ENCODE data around the gene TRIM34. TPM values are rescaled to one million over a fixed set of nuclear protein-coding genes. Genes with fewer than 3 reads are reported as not detected.

Gene TRIM34
- total and polyA plus RNA-seq, 2 of the 4 experiments (the other 2 are of a cell fraction): 6.1 to 8.6 TPM

- BruUV-seq (replicated peaks): no TSS peak
- Histone ChIP-seq H4K91ac (ENCODE audit: insufficient read depth, low read depth, low read length) (no peak overlapping the region), H2BK20ac (ENCODE audit: low read depth, low read length) (no peak overlapping the region), H3K56ac (ENCODE audit: extremely low read depth, insufficient read depth, low read length) (no peak overlapping the region), H3K23ac (ENCODE audit: low read depth, low read length) (no peak overlapping the region), H2AK9ac (replicated peaks; ENCODE audit: low read depth, low read length, poor library complexity) (no peak overlapping the region), H2BK120ac (ENCODE audit: low read depth, low read length) (no peak overlapping the region), H3K4me1 (ENCODE audit: control insufficient read depth, insufficient read depth, low read length) (no peaks in the 10 kb centered on the region), H4K20me1 (ENCODE audit: insufficient read depth, low read length) (no peaks in the 10 kb centered on the region), H3K18ac (ENCODE audit: low read depth, low read length) (no peak overlapping the region), H4K8ac (ENCODE audit: low read depth in 2 of 2, low read length in 2 of 2) (no peak overlapping the region), H4K5ac (ENCODE audit: low read depth, low read length) (no peak overlapping the region), H3K79me1 (ENCODE audit: low read depth in 1 of 2, low read length in 2 of 2) (no peaks in the 10 kb centered on the region), H3K4me2 (ENCODE audit: low read depth, low read length) (no peak overlapping the region), H3K14ac (replicated peaks; ENCODE audit: low read depth, low read length) (no peak overlapping the region), H3K36me3 (ENCODE audit: control insufficient read depth, insufficient read depth, low read length) (peaks cover 3% of the 10 kb centered on the region), H3K9me1 (ENCODE audit: insufficient read depth, low read length) (no peaks in the 10 kb centered on the region), H2BK5ac (ENCODE audit: low read depth, low read length, poor library complexity, severe bottlenecking) (no peak overlapping the region), H3K9me3 (ENCODE audit: control insufficient read depth, insufficient read depth, low read length) (no peaks in the 10 kb centered on the region), H2AK5ac (ENCODE audit: low read depth, low read length) (no peak overlapping the region), H3K27me3 (ENCODE audit: control insufficient read depth, insufficient read depth, low read length) (no peaks in the 10 kb centered on the region), H2AFZ (replicated peaks; ENCODE audit: low read length, poor library complexity) (no peak overlapping the region), H3K9ac (ENCODE audit: low read depth, low read length) (no peak overlapping the region), H3K4ac (ENCODE audit: low read depth, low read length) (no peak overlapping the region), H3K27ac (ENCODE audit: insufficient read depth, low read length) (no peak overlapping the region), H2BK15ac (ENCODE audit: low read depth, low read length) (no peak overlapping the region), H3K4me3 (ENCODE audit: insufficient read depth, low read depth, low read length) (no peak overlapping the region)
- no CpG with 5 or more reads among the region's 1 CpG for WGBS, 2 experiments (ENCODE audit: extremely low coverage in 2 of 2, insufficient read length in 1 of 2)
- ATAC-seq (ENCODE audit: low read depth): no peak
- POLR2A ChIA-PET (ENCODE audit: unreplicated experiment): interaction anchor here (0.6 kb wide), 1 partner anchor 45 kb away, joined by 5 read pairs; no protein-coding TSS in a partner anchor
- dilution Hi-C loops (cut with HindIII; ENCODE audit: low sequenced_read_pairs, unreplicated experiment): no loop called here
- DNase-seq: no peak
- no peak for TF ChIP-seq MAFK (IDR thresholded peaks at IDR 0.05; ENCODE audit: low read depth, low read length)
- TF ChIP-seq CHD1 (IDR thresholded peaks at IDR 0.05; ENCODE audit: low read depth, low read length): no peak
- no peak for TF ChIP-seq POLR2A (IDR thresholded peaks at IDR 0.05; ENCODE audit: low read depth, low read length)
- TF ChIP-seq RAD21 (IDR thresholded peaks at IDR 0.05; ENCODE audit: low read length): no peak
- no peak for TF ChIP-seq RCOR1 (IDR thresholded peaks at IDR 0.05; ENCODE audit: insufficient replicate concordance, low read length)
- TF ChIP-seq USF2 (IDR thresholded peaks at IDR 0.05; ENCODE audit: low read depth, low read length): no peak
- no peak for TF ChIP-seq RFX5 (IDR thresholded peaks at IDR 0.05; ENCODE audit: low read depth, low read length)
- no peak for TF ChIP-seq SMC3 (IDR thresholded peaks at IDR 0.05; ENCODE audit: low read depth, low read length)
- TF ChIP-seq FOS (IDR thresholded peaks at IDR 0.05; ENCODE audit: low read depth, low read length): no peak
- no peak for TF ChIP-seq MXI1 (IDR thresholded peaks at IDR 0.05; ENCODE audit: borderline replicate concordance, low read depth, low read length)
- no peak for TF ChIP-seq CEBPB (IDR thresholded peaks at IDR 0.05; ENCODE audit: low read depth, low read length)
- TF ChIP-seq CTCF (conservative IDR thresholded peaks at IDR 0.05; ENCODE audit: low read depth, low read length): no peak
- no peak for TF ChIP-seq BHLHE40 (IDR thresholded peaks at IDR 0.05; ENCODE audit: low read depth, low read length)
- no peak for TF ChIP-seq MAZ (IDR thresholded peaks at IDR 0.05; ENCODE audit: borderline replicate concordance, low read depth, low read length)
- no peak for TF ChIP-seq NFE2L2 (IDR thresholded peaks at IDR 0.05; ENCODE audit: low read depth, low read length)
- TF ChIP-seq ELK1 (IDR thresholded peaks at IDR 0.05; ENCODE audit: borderline replicate concordance, low read depth, low read length): no peak
- in situ Hi-C loops (cut with MboI; ENCODE audit: low sequenced_read_pairs): no loop called here
- intact Hi-C loops (cut with micrococcal nuclease): no loop called here
- CTCF ChIA-PET: no interaction called here
These were observed 15.2 kb downstream of the TRIM34 start for GRCh38 chr11:5639953-5640352.
